NCI-H146 (cell line): ENCODE data around the gene CAPNS1.
A peak's percentile ranks its signal among the peaks of the same experiment; 100 is the strongest.
"Not testable (repeated sequence)": the region's sequence is repeated elsewhere in the genome, so short reads cannot be mapped to it uniquely, and the experiment has no call there.

Experiments used
- DNase-seq: peaks from one replicate; lab custom pipeline; 2025; lab: John Stamatoyannopoulos, UW

Gene CAPNS1

GRCh38 chr19:36151144-36152018, 11.5 kb downstream of the CAPNS1 start:
- no peak for DNase-seq

GRCh38 chr19:36152019-36152351, 12.1 kb downstream of the CAPNS1 start:
- DNase-seq = no peak

- DNase-seq = no peak
Measured at GRCh38 chr19:36152352-36153091, 12.7 kb downstream of the CAPNS1 start, which contains the start of gene COX7A1. TSS of gene COX7A1 (minus strand) at chr19:36152447. CDS start at chr19:36152407, 40 bp downstream.

GRCh38 chr19:36153126-36153525, 13.3 kb downstream of the CAPNS1 start:
- no peak for DNase-seq

- no peak for DNase-seq
Measured at GRCh38 chr19:36160821-36161596, 21.1 kb downstream of the CAPNS1 start.

- no peak for DNase-seq
Measured at GRCh38 chr19:36163813-36164212, 23.9 kb downstream of the CAPNS1 start.

- DNase-seq = peak; percentile 95
Measured at GRCh38 chr19:36169084-36169760, 29.4 kb downstream of the CAPNS1 start.

- no peak for DNase-seq
Measured at GRCh38 chr19:36172852-36173251, 33.0 kb downstream of the CAPNS1 start.

- DNase-seq = not testable (repeated sequence)
Measured at GRCh38 chr19:36173846-36174245, 34.0 kb downstream of the CAPNS1 start.

- DNase-seq = not testable (repeated sequence)
Measured at GRCh38 chr19:36179077-36179476, 39.2 kb downstream of the CAPNS1 start.

GRCh38 chr19:36182612-36183244, 42.9 kb downstream of the CAPNS1 start:
- DNase-seq = no peak

GRCh38 chr19:36183245-36183628, 43.4 kb downstream of the CAPNS1 start:
- no peak for DNase-seq

- not testable (repeated sequence) for DNase-seq
Measured at GRCh38 chr19:36186722-36187121, 46.9 kb downstream of the CAPNS1 start.

GRCh38 chr19:36196249-36196648, 56.4 kb downstream of the CAPNS1 start:
- no peak for DNase-seq

- DNase-seq = no peak
Measured at GRCh38 chr19:36198119-36198518, 58.3 kb downstream of the CAPNS1 start.
